Activated CD8-positive, alpha-beta memory T cell treated with anti-CD3 and anti-CD28 coated beads for 36 hours (primary cell): ENCODE results near the gene PRKAR1B. TPM values are rescaled to one million over a fixed set of nuclear protein-coding genes. Genes with fewer than 3 reads are reported as not detected.

Experiments used
- CTCF ChIA-PET: fragments of 350-600 bp; sonication (Branson Sonifier 250); formaldehyde crosslinking; loops from one replicate; lab custom pipeline; 2021; ENCODE audit warnings: antibody characterized with exemption; lab: Charles Lee
- POLR2A ChIA-PET: fragments of 350-600 bp; sonication (Branson Sonifier 250); formaldehyde crosslinking; loops from one replicate; lab custom pipeline; 2021; ENCODE audit warnings: antibody characterized with exemption; lab: Charles Lee
- total RNA-seq, 2 experiments: library from RNA; stranded (reverse); gene quantifications; one replicate each; pipeline ENCODE4 v1.2.3, GENCODE V29; 2021

The PRKAR1B gene
- total RNA-seq, 2 experiments from 2014 or later = 33.5 to 34.5 TPM

GRCh38 chr7:507623-508300 is 219.3 kb downstream of the PRKAR1B start:
- CTCF ChIA-PET = no interaction called here
- POLR2A ChIA-PET = no interaction called here

GRCh38 chr7:506921-507622 is 220.0 kb downstream of the PRKAR1B start:
- CTCF ChIA-PET = no interaction called here
- POLR2A ChIA-PET = no interaction called here

GRCh38 chr7:506391-506831 is 220.7 kb downstream of the PRKAR1B start:
- ChIA-PET POLR2A (no interaction called here), CTCF (no interaction called here)

GRCh38 chr7:505171-505570 is 221.9 kb downstream of the PRKAR1B start:
- ChIA-PET POLR2A (no interaction called here), CTCF (no interaction called here)

- ChIA-PET CTCF (no interaction called here), POLR2A (no interaction called here)
Observed at GRCh38 chr7:504221-505111, 222.6 kb downstream of the PRKAR1B start.

GRCh38 chr7:503575-504111 is 223.4 kb downstream of the PRKAR1B start:
- ChIA-PET CTCF (no interaction called here), POLR2A (no interaction called here)

- CTCF ChIA-PET = no interaction called here
- POLR2A ChIA-PET = no interaction called here
Observed at GRCh38 chr7:502296-502695, 224.8 kb downstream of the PRKAR1B start.

- POLR2A ChIA-PET = no interaction called here
- CTCF ChIA-PET = no interaction called here
Observed at GRCh38 chr7:501526-501925, 225.6 kb downstream of the PRKAR1B start.

GRCh38 chr7:500521-501420 is 226.3 kb downstream of the PRKAR1B start:
- ChIA-PET CTCF (no interaction called here), POLR2A (no interaction called here)

GRCh38 chr7:499853-500485 is 227.1 kb downstream of the PRKAR1B start:
- ChIA-PET POLR2A (no interaction called here), CTCF (no interaction called here)

Other genes with a start within 250 kb of the PRKAR1B start
- gene PDGFA, start 207.4 kb downstream of the PRKAR1B start, total RNA-seq = 1 to 10 TPM; 9.4 to 9.9 TPM
- 10 to 100 TPM; 54.1 to 55.5 TPM for gene DNAAF5, start 582 bp downstream of the PRKAR1B start, total RNA-seq
- gene SUN1, start 105.2 kb upstream of the PRKAR1B start, total RNA-seq = 10 to 100 TPM; 53.4 to 56.8 TPM
- 10 to 100 TPM; 39.1 to 42.5 TPM for gene GET4, start 149.3 kb upstream of the PRKAR1B start, total RNA-seq
- 10 to 100 TPM; 68.9 to 69.1 TPM for gene ADAP1, start 227.4 kb upstream of the PRKAR1B start, total RNA-seq
- 10 to 100 TPM; 18.2 to 20.3 TPM for gene COX19, start 248.3 kb upstream of the PRKAR1B start, total RNA-seq